Mucosa of rectum (tissue), 2 donors: ENCODE results near the gene PLXDC2.
"Not testable (repeated sequence)": the region's sequence is repeated elsewhere in the genome, so short reads cannot be mapped to it uniquely, and the experiment has no call there.

Experiments used
- H3K27ac ChIP-seq, 2 donors: one replicate each; pipeline ENCODE4 v1.7.0; 2013; ENCODE audit warnings: inconsistent platforms in 2 of 2, low read depth in 2 of 2, low read length in 2 of 2
- H3K27me3 ChIP-seq, 2 donors: one replicate each; pipeline ENCODE4 v1.7.0; 2013; ENCODE audit warnings: low read length in 2 of 2; ENCODE audit not compliant: control insufficient read depth in 2 of 2, insufficient read depth in 2 of 2
- H3K36me3 ChIP-seq, 2 donors: one replicate each; pipeline ENCODE4 v1.7.0; 2013; ENCODE audit warnings: low read length in 2 of 2; ENCODE audit not compliant: control insufficient read depth in 2 of 2, insufficient read depth in 2 of 2
- H3K4me1 ChIP-seq, 2 donors: one replicate each; pipeline ENCODE4 v1.7.0; 2013; ENCODE audit warnings: low read length in 2 of 2, mild to moderate bottlenecking in 1 of 2; ENCODE audit not compliant: control insufficient read depth in 2 of 2, insufficient read depth in 2 of 2
- H3K4me3 ChIP-seq, 2 donors: one replicate each; pipeline ENCODE4 v1.7.0; 2013; ENCODE audit warnings: low read length in 2 of 2
- H3K9ac ChIP-seq, 2 donors: one replicate each; pipeline ENCODE4 v1.7.0; 2013; ENCODE audit warnings: low read length in 2 of 2, low read depth in 1 of 2, mild to moderate bottlenecking in 1 of 2
- H3K9me3 ChIP-seq, 2 donors: one replicate each; pipeline ENCODE4 v1.7.0; 2013; ENCODE audit warnings: low read length in 2 of 2; ENCODE audit not compliant: control insufficient read depth in 2 of 2
- donor health status: healthy.
- donor health status: Normal muscosa, but diverticular disease.

Gene PLXDC2

GRCh38 chr10:20200758-20201157 is 384.5 kb downstream of the PLXDC2 start:
- no peaks in the 10 kb centered on the region for H3K9me3 ChIP-seq
- no peak overlapping the region for H3K9ac ChIP-seq
- H3K4me1 ChIP-seq: no peaks in the 10 kb centered on the region
- H3K27ac ChIP-seq: no peak overlapping the region
- no peak overlapping the region for H3K4me3 ChIP-seq
- no peaks in the 10 kb centered on the region for H3K36me3 ChIP-seq
- no peaks in the 10 kb centered on the region for H3K27me3 ChIP-seq

GRCh38 chr10:20202337-20202736 is 386.1 kb downstream of the PLXDC2 start:
- no peaks in the 10 kb centered on the region for H3K36me3 ChIP-seq
- no peak overlapping the region for H3K9ac ChIP-seq
- no peaks in the 10 kb centered on the region for H3K4me1 ChIP-seq
- no peak overlapping the region for H3K27ac ChIP-seq
- H3K9me3 ChIP-seq: no peaks in the 10 kb centered on the region
- no peak overlapping the region for H3K4me3 ChIP-seq
- no peaks in the 10 kb centered on the region for H3K27me3 ChIP-seq

- Histone ChIP-seq H3K27ac (no peak overlapping the region), H3K36me3 (no peaks in the 10 kb centered on the region), H3K9me3 (no peaks in the 10 kb centered on the region), H3K9ac (no peak overlapping the region), H3K4me3 (no peak overlapping the region), H3K4me1 (no peaks in the 10 kb centered on the region), H3K27me3 (no peaks in the 10 kb centered on the region)
Measured at GRCh38 chr10:20207653-20208052, 391.4 kb downstream of the PLXDC2 start.

GRCh38 chr10:20209098-20209497 is 392.9 kb downstream of the PLXDC2 start:
- H3K27me3 ChIP-seq, H3K4me1 ChIP-seq, H3K9me3 ChIP-seq, H3K36me3 ChIP-seq, H3K9ac ChIP-seq, H3K27ac ChIP-seq, H3K4me3 ChIP-seq: not testable (repeated sequence)

- Histone ChIP-seq H3K36me3 (no peaks in the 10 kb centered on the region), H3K4me1 (no peaks in the 10 kb centered on the region), H3K9me3 (no peaks in the 10 kb centered on the region), H3K27me3 (no peaks in the 10 kb centered on the region), H3K4me3 (no peak overlapping the region), H3K27ac (no peak overlapping the region), H3K9ac (no peak overlapping the region)
Measured at GRCh38 chr10:20215547-20216152, 399.4 kb downstream of the PLXDC2 start.

- H3K9ac ChIP-seq: no peak overlapping the region
- H3K27ac ChIP-seq: no peak overlapping the region
Measured at GRCh38 chr10:20221356-20221755, 405.1 kb downstream of the PLXDC2 start.

GRCh38 chr10:20228729-20229128 is 412.5 kb downstream of the PLXDC2 start:
- Histone ChIP-seq H3K9ac (no peak overlapping the region), H3K4me3 (no peak overlapping the region), H3K36me3 (no peaks in the 10 kb centered on the region), H3K9me3 (no peaks in the 10 kb centered on the region), H3K27me3 (no peaks in the 10 kb centered on the region), H3K27ac (no peak overlapping the region), H3K4me1 (no peaks in the 10 kb centered on the region)

More at GRCh38 chr10:20221356-20221755, 405.1 kb downstream of the PLXDC2 start:
- Histone ChIP-seq H3K4me3 (no peak overlapping the region), H3K27me3 (no peaks in the 10 kb centered on the region), H3K9me3 (no peaks in the 10 kb centered on the region), H3K4me1 (no peaks in the 10 kb centered on the region), H3K36me3 (no peaks in the 10 kb centered on the region)

- H3K4me1 ChIP-seq: no peaks in the 10 kb centered on the region
- no peak overlapping the region for H3K4me3 ChIP-seq
- no peak overlapping the region for H3K27ac ChIP-seq
- H3K9ac ChIP-seq: no peak overlapping the region
- H3K36me3 ChIP-seq: peaks cover 0 to 2% of the 10 kb centered on the region in 2 donors
- no peaks in the 10 kb centered on the region for H3K27me3 ChIP-seq
- H3K9me3 ChIP-seq: no peaks in the 10 kb centered on the region
Measured at GRCh38 chr10:20232079-20232705, 416.0 kb downstream of the PLXDC2 start.

- H3K9ac ChIP-seq: no peak overlapping the region
- H3K27me3 ChIP-seq: no peaks in the 10 kb centered on the region
Measured at GRCh38 chr10:20233423-20233822, 417.2 kb downstream of the PLXDC2 start.

GRCh38 chr10:20234579-20234978 is 418.3 kb downstream of the PLXDC2 start:
- Histone ChIP-seq H3K36me3 (peaks cover 0 to 2% of the 10 kb centered on the region in 2 donors), H3K9ac (no peak overlapping the region), H3K4me3 (no peak overlapping the region), H3K4me1 (no peaks in the 10 kb centered on the region), H3K27ac (no peak overlapping the region), H3K27me3 (no peaks in the 10 kb centered on the region), H3K9me3 (no peaks in the 10 kb centered on the region)

More at GRCh38 chr10:20233423-20233822, 417.2 kb downstream of the PLXDC2 start:
- no peak overlapping the region for H3K4me3 ChIP-seq
- peaks cover 0 to 2% of the 10 kb centered on the region in 2 donors for H3K36me3 ChIP-seq
- no peaks in the 10 kb centered on the region for H3K9me3 ChIP-seq
- no peak overlapping the region for H3K27ac ChIP-seq
- H3K4me1 ChIP-seq: no peaks in the 10 kb centered on the region
